Measurements from ENCODE around the gene RASSF4.
A peak's percentile ranks its signal among the peaks of the same experiment; 100 is the strongest.

RASSF4 gene

GRCh38 chr10:44939691-44940401 lies 19.8 kb upstream of the RASSF4 start:
- Histone ChIP-seq H3K27ac (ENCODE audit: extremely low read depth, low read depth, low read length) (no peak overlapping the region), H3K4me1 (ENCODE audit: control insufficient read depth, insufficient read depth, low read length) (no peaks in the 10 kb centered on the region), H3K36me3 (ENCODE audit: control insufficient read depth in 2 of 2, insufficient read depth in 1 of 2, low read length in 2 of 2) (no peaks in the 10 kb centered on the region), H3K4me3 (ENCODE audit: low read depth, low read length) (no peak overlapping the region), H3K9me3 (ENCODE audit: control insufficient read depth, insufficient read depth, low read depth, low read length) (no peaks in the 10 kb centered on the region)
- TF ChIP-seq ZNF26 (tag by site-specific recombination; IDR thresholded peaks at IDR 0.05) = no peak
- TF ChIP-seq HOXD13 (CRISPR knock-in tag; IDR thresholded peaks at IDR 0.05; ENCODE audit: borderline replicate concordance) = no peak
- TF ChIP-seq SETDB1 (IDR thresholded peaks at IDR 0.05; ENCODE audit: insufficient read length, low read length) = no peak
- CTCF ChIA-PET = no interaction called here
- POLR2A ChIA-PET = no interaction called here

GRCh38 chr10:44944354-44944753 lies 15.2 kb upstream of the RASSF4 start:
- ChIA-PET CTCF (interaction anchor here (0.5 to 1.6 kb wide), 2 partner anchors 12 to 42 kb away, joined by 3 to 12 read pairs; no protein-coding TSS in a partner anchor), POLR2A (interaction anchor here (1.0 kb wide), 1 partner anchor 32 kb away, joined by 6 read pairs; no protein-coding TSS in a partner anchor)
- Histone ChIP-seq H3K4me3 (ENCODE audit: low read depth, low read length) (no peak overlapping the region), H3K36me3 (ENCODE audit: control insufficient read depth in 2 of 2, insufficient read depth in 1 of 2, low read length in 2 of 2) (no peaks in the 10 kb centered on the region), H3K27ac (ENCODE audit: extremely low read depth, low read depth, low read length) (no peak overlapping the region), H3K9me3 (ENCODE audit: control insufficient read depth, insufficient read depth, low read depth, low read length) (no peaks in the 10 kb centered on the region), H3K4me1 (ENCODE audit: control insufficient read depth, insufficient read depth, low read length) (no peaks in the 10 kb centered on the region)
- TF ChIP-seq ZNF48 (tag by site-specific recombination; IDR thresholded peaks at IDR 0.05) (no peak), ZNF645 (tag by site-specific recombination; IDR thresholded peaks at IDR 0.05) (no peak), ZNF610 (tag by site-specific recombination; IDR thresholded peaks at IDR 0.05; ENCODE audit: borderline replicate concordance) (no peak), ZNF266 (tag by site-specific recombination; IDR thresholded peaks at IDR 0.05; ENCODE audit: low read depth) (no peak), ZBTB17 (tag by site-specific recombination; IDR thresholded peaks at IDR 0.05) (no peak), REST (tag by site-specific recombination; IDR thresholded peaks at IDR 0.05) (no peak), ZNF580 (tag by site-specific recombination; IDR thresholded peaks at IDR 0.05) (no peak), BCL11A (tag by site-specific recombination; IDR thresholded peaks at IDR 0.05; ENCODE audit: low read depth) (no peak), ELK4 (IDR thresholded peaks at IDR 0.05; ENCODE audit: borderline replicate concordance, low read depth, low read length) (no peak), ZBTB49 (tag by site-specific recombination; IDR thresholded peaks at IDR 0.05; ENCODE audit: low read depth) (no peak), TRIM28 (IDR thresholded peaks at IDR 0.05; ENCODE audit: borderline replicate concordance, low read length) (peak; percentile 26; the same call in 1 of the 2 replicates), ZNF184 (tag by site-specific recombination; IDR thresholded peaks at IDR 0.05) (no peak), ZNF571 (tag by site-specific recombination; IDR thresholded peaks at IDR 0.05) (no peak), SETDB1 (IDR thresholded peaks at IDR 0.05; ENCODE audit: insufficient read length, low read length) (peak; percentile 82), ZNF174 (tag by site-specific recombination; IDR thresholded peaks at IDR 0.05) (no peak)
